ENCODE results near the gene HSD17B14. TPM values are rescaled to one million over a fixed set of nuclear protein-coding genes. Genes with fewer than 3 reads are reported as not detected.
A peak's percentile ranks its signal among the peaks of the same experiment; 100 is the strongest.

The HSD17B14 gene
- total and polyA plus RNA-seq, 2 of the 8 experiments (the other 6 are each of a cell fraction or from before 2014, with no cell fraction given) = 8.4 to 25.5 TPM

DNA sequence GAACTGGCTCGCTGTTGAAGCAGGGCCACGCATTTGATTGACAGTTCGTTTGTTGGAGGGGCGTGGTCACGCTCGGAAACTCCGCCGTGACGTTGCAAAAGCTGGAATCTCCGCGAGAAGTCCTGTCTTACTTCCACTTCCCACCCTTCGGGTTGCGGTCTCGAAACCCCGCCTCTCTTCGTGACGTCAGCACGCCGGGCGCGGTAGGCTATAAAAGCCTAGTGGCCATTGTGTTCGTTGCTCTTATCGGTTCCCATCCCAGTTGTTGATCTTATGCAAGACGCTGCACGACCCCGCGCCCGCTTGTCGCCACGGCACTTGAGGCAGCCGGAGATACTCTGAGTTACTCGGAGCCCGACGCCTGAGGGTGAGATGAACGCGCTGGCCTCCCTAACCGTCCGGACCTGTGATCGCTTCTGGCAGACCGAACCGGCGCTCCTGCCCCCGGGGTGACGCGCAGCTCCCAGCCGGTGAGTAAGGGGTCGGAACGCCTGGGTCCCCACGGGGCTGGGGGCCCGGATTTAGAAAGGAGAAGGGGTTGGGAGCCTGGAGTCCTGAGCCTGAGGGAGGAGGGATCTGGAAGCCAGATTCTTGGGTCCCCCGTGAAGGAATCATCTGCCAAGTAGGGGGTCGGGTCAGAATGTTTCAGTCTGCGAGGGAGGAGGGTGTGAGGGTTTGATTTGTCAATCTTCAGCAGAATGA lies 36.0 kb upstream of the HSD17B14 start, which contains the start of gene PPP1R15A (continued):
- TF ChIP-seq BCL11A (IDR thresholded peaks at IDR 0.05; ENCODE audit: low read depth in 2 of 2, low read length in 2 of 2) = no peak
- TF ChIP-seq, protein P1, sequence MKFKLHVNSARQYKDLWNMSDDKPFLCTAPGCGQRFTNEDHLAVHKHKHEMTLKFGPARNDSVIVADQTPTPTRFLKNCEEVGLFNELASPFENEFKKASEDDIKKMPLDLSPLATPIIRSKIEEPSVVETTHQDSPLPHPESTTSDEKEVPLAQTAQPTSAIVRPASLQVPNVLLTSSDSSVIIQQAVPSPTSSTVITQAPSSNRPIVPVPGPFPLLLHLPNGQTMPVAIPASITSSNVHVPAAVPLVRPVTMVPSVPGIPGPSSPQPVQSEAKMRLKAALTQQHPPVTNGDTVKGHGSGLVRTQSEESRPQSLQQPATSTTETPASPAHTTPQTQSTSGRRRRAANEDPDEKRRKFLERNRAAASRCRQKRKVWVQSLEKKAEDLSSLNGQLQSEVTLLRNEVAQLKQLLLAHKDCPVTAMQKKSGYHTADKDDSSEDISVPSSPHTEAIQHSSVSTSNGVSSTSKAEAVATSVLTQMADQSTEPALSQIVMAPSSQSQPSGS (IDR thresholded peaks at IDR 0.05; ENCODE audit: low read length) = 0 out of 2 replicates have a peak, but pooled peaks have one; percentile 26
- no peak for TF ChIP-seq RXRA (IDR thresholded peaks at IDR 0.05; ENCODE audit: insufficient read depth, low read depth, low read length)
- TF ChIP-seq NRF1 (IDR thresholded peaks at IDR 0.05; ENCODE audit: low read depth, low read length) = no peak
- TF ChIP-seq FOSL1 (IDR thresholded peaks at IDR 0.05; ENCODE audit: insufficient read depth, low read depth, low read length) = no peak
- peak; percentile 99 for TF ChIP-seq POLR2A (IDR thresholded peaks at IDR 0.05; ENCODE audit: control extremely low read depth in 1 of 2, low read depth in 2 of 2, low read length in 2 of 2)
- TF ChIP-seq, protein P2, sequence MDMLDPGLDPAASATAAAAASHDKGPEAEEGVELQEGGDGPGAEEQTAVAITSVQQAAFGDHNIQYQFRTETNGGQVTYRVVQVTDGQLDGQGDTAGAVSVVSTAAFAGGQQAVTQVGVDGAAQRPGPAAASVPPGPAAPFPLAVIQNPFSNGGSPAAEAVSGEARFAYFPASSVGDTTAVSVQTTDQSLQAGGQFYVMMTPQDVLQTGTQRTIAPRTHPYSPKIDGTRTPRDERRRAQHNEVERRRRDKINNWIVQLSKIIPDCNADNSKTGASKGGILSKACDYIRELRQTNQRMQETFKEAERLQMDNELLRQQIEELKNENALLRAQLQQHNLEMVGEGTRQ (IDR thresholded peaks at IDR 0.05; ENCODE audit: low read length) = no peak
- TF ChIP-seq RNF2 (IDR thresholded peaks at IDR 0.05; ENCODE audit: borderline replicate concordance, low read depth, low read length, missing control alignments, poor library complexity, severe bottlenecking) = no peak
- no peak for TF ChIP-seq GABPA (IDR thresholded peaks at IDR 0.05; ENCODE audit: borderline replicate concordance, insufficient read depth, low read length)
- peak; percentile 99 for TF ChIP-seq POLR2AphosphoS5 (IDR thresholded peaks at IDR 0.05; ENCODE audit: low read depth, low read length)
- TF ChIP-seq, protein P3, sequence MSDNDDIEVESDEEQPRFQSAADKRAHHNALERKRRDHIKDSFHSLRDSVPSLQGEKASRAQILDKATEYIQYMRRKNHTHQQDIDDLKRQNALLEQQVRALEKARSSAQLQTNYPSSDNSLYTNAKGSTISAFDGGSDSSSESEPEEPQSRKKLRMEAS (IDR thresholded peaks at IDR 0.05) = no peak
- peak; percentile 98 for TF ChIP-seq PHF8 (conservative IDR thresholded peaks at IDR 0.05; ENCODE audit: low read depth, low read length)
- no peak for TF ChIP-seq SP4 (IDR thresholded peaks at IDR 0.05; ENCODE audit: low read length)
- TF ChIP-seq RBBP5 (IDR thresholded peaks at IDR 0.05; ENCODE audit: borderline replicate concordance, low read depth, low read length) = no peak
- TF ChIP-seq, protein P4, sequence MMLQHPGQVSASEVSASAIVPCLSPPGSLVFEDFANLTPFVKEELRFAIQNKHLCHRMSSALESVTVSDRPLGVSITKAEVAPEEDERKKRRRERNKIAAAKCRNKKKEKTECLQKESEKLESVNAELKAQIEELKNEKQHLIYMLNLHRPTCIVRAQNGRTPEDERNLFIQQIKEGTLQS (IDR thresholded peaks at IDR 0.05; ENCODE audit: insufficient read depth, low read depth, low read length) = no peak
- no peak for TF ChIP-seq RFX5 (IDR thresholded peaks at IDR 0.05; ENCODE audit: borderline replicate concordance, low read depth, low read length)
- peak; percentile 92 for TF ChIP-seq CREB1 (IDR thresholded peaks at IDR 0.05)
- 0 out of 2 replicates have a peak, but pooled peaks have one; percentile 14 for TF ChIP-seq TEAD4 (IDR thresholded peaks at IDR 0.05; ENCODE audit: low read depth, low read length)
- 0 out of 2 replicates have a peak, but pooled peaks have one; percentile 39 for TF ChIP-seq TCF12 (IDR thresholded peaks at IDR 0.05; ENCODE audit: low read depth, low read length)
- peak; percentile 97 for TF ChIP-seq TBP (IDR thresholded peaks at IDR 0.05; ENCODE audit: low read depth, low read length)
- TF ChIP-seq ZNF274 (IDR thresholded peaks at IDR 0.05; ENCODE audit: borderline replicate concordance, extremely low read depth, low read length) = no peak

Measured in H1 (cell line).